Measurements from ENCODE around the gene CBX7.

CBX7 gene

GRCh38 chr22:39152511-39153219, at the start of gene CBX7:
Gene CBX7, minus strand, starts transcription at chr22:39152680. Its CDS starts 236 bp downstream, at chr22:39152444.
- peak; percentile 87 for DNase-seq

- DNase-seq: no peak
These were observed 45.1 kb upstream of the CBX7 start for GRCh38 chr22:39197578-39197977.

DNA sequence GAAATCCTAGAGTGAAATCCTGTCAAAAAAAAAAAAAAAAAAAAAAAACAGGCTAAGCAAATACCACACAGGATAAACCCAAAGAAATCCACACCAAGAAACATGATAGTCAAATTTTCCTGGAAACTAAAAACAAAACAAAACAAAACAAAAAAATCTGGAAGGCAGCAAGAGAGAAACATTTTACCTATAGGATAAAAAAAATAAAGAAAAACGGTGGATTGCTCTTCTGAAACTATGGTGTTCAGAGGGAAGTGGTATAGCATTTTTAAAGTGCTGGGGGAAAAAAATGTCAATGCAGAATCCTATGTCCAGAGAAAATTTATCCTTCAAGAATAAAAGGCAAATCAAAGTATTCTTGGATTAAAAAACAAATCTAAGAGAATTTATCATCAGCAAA, 41.6 kb upstream of the CBX7 start:
- no peak for DNase-seq

DNA sequence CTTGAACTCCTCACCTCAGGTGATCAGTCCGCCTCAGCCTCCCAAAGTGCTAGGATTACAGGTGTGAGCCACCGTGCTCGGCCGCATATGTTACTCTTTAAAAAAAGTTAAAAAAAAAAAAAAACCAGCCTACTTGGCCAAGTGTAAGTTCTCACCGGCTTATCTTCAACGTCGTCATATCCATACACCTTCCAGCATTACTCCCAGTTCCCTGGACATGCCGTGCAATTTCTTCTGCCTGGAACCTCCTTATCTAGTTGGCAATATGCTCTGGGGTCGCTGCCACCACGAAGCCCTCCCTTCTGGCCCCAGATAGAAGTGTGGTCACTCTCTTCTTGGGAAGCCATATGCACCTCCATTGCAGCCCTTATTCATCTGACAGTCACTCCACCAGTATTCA, 36.3 kb upstream of the CBX7 start:
- DNase-seq: no peak

DNA sequence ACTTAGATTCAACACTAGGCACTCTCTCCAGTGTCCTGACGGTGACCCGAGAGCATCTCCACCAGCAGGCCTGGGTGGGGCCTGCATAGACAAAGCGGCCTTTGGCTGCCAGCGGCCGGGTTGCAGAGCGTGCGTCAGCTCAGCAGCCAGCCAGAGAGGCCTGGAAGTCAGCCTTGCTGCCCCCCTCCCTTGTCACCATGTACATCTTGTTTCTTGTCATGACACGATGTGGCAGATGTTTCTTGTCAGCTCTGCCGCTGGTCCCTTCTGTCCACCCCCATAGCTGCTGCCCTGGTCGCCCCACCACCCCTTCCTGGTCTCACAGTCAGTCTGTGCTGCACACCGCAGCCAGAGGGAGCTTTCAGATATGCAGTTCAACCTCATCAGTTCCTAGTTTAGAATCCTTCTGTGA, 33.1 kb upstream of the CBX7 start:
- no peak for DNase-seq

DNA sequence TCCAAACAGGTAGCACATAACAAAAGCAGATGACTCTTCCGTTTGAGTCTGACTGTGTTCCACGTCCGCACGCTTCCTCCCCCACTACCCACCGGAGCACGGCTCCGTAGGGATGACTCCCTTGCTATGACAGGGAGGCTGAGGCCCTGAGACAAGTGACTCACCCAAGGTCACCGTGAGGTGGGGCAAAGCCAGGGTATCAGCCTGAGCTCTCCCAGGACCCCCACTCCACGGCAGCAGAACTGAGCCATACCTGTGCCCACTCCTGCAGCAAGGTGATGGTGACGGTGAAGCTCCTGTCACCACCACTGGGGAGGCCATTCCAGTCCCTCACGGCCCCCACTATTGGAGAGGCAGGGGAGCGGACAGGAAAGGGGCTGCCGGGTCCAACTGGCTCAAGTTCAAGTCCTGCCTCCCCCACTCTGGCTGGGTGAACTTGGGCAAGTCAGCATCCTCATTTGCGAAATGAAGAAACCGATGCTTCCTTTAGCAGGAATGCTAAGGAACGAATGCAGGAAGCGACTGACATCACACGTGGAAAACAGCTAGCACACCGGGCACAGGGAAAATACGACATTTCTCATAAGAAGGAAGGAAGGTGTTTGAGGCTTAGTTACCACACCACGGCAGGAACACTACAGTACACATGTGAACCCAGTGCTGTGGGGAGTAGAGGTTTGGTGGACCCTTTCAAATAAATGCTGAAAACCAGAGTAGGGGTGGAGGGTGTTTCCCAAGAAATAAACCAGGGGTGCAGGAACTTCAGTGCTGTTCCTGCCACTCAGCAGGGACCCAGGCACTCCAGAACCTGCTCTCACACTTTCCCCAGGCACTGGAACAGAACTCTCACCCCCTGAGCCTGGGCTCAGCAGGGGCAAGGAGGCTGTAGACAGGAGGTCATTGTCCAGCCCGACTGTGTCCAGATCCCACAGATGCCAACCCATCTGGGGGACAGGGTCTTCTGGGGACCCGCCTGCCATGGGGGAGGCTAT, 32.4 kb upstream of the CBX7 start:
- DNase-seq: no peak

- DNase-seq: no peak
These were observed 31.6 kb upstream of the CBX7 start for GRCh38 chr22:39183991-39184585.

GRCh38 chr22:39182478-39183030, 30.1 kb upstream of the CBX7 start:
- DNase-seq: no peak

DNA sequence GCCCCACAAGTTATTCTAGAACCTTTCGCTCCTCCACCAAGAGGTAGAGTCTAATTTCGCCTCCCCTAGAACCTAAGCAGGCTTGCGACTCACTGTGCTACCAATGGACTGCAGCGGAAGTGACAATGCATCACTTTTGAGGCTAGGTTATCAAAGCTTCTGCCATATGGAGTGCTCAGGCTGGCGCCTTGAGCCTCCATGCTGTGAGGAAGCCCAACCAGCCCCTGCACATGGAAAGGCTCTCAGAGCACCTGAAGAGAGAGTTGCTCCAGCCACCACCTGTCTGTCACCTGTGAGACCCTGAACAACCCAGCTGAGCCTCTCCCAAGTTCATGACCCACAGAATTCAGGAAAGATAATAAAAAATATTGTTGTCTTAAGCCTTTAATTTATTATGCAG, 29.3 kb upstream of the CBX7 start:
- no peak for DNase-seq

- no peak for DNase-seq
These were observed 28.9 kb upstream of the CBX7 start for GRCh38 chr22:39181356-39181755.

GRCh38 chr22:39179841-39180335, 27.4 kb upstream of the CBX7 start:
- DNase-seq: no peak

- DNase-seq: no peak
These were observed 26.9 kb upstream of the CBX7 start for GRCh38 chr22:39179401-39179827.

GRCh38 chr22:39178206-39179111, 26.0 kb upstream of the CBX7 start:
- no peak for DNase-seq

- DNase-seq: no peak
These were observed 25.3 kb upstream of the CBX7 start for GRCh38 chr22:39177791-39178190.

GRCh38 chr22:39177456-39177775, 24.9 kb upstream of the CBX7 start:
- no peak for DNase-seq

DNA sequence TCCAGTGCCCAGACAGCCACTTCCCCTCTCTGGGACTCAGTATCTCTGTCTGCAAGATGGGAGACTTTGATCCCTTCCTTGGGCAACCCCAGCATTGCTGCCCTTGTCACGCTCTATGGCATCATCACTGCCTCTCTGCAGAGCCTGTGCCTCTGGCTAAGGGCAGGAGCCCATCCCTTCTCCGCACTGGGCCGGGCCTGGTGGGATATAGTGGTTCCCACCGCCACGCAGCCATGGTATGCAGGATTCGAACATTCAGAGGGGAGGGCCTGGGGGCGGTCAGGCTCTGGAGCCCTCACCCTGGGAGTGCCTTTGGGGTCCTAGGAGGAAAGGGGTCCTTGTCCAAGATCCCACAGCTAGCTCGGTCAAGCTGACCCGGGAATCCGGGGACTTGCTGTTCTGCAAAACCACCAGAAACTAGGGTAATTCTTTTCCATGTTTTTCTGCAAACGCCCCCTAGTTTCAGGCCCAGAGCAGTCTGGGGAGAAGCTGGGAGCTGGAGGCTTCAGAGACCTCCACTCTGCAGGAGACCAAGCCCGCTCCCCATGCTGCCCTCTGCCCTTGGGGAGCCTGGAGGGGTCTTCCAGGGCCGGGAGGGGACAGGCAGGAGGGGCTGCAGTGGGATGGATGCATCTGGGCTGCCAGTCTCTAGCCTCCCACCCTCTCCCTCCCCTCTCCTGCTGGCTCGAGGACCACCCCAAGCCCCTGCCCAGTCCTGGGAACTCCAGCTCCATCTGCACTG, 24.4 kb upstream of the CBX7 start:
- no peak for DNase-seq

DNA sequence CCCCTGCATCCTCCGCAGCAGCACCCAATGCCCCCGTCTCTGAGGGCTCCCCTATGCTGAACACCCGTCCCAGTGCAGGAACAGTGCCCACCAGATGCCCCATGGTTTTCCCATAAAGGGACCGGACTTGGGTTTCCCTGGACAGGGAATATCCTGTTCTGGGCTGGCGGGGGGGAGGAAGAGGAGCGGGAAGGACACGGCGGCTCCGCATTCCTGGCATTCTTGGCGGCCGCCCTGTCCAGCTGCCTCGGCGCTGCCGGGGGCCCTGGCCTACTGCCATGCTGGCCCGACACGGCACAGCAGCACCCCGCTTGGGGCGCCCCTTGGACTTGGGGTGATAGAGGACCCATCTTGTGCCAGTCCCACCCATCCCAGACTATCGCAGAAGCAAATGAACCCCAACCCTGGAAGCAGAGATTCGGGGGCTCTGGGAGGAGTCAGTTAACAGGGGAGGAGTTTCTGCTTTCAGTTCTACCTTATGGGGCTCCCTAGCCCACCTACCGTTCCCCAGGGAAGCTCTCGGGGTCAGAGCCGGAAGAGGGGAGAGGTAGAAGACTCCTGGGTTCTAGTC, 23.7 kb upstream of the CBX7 start:
- DNase-seq: no peak

DNA sequence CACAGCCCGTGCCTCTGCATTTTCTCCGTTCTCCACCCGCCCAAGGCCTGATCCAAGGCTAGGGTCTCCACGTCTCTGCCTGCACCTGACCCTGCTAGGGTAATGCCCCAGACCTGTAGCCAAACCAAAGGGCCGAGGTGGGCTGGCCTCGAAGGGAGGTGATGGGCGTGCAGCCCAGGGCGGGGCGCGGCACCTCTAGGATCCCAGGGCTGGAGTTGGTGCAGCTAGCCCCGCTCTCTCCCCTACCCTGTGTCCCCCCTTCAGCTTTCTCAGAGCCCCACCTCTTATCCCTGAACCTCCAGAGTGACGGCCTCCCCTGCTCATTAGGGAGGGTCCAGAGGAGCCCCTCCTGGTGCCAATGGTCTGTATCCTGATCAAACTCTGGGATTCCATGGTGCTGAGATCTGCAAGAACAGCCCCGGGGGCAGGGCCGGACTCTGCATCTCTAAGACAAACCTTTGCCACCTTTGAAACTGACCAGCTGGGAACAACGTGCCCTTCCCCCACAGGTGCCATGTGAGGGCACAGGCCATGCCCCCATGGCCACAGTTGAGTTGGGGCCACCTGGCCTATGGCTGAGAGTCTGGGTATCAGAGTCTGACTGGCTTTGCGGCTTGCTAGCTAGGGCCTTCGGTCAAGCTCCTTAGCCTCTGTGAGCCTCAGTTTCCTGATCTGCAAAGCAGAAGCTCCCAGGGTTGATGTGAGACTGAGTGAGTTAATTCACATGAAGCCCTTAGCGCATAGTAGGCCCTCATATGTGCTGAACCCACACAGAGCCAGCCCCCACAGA, 23.1 kb upstream of the CBX7 start:
- DNase-seq: no peak

DNA sequence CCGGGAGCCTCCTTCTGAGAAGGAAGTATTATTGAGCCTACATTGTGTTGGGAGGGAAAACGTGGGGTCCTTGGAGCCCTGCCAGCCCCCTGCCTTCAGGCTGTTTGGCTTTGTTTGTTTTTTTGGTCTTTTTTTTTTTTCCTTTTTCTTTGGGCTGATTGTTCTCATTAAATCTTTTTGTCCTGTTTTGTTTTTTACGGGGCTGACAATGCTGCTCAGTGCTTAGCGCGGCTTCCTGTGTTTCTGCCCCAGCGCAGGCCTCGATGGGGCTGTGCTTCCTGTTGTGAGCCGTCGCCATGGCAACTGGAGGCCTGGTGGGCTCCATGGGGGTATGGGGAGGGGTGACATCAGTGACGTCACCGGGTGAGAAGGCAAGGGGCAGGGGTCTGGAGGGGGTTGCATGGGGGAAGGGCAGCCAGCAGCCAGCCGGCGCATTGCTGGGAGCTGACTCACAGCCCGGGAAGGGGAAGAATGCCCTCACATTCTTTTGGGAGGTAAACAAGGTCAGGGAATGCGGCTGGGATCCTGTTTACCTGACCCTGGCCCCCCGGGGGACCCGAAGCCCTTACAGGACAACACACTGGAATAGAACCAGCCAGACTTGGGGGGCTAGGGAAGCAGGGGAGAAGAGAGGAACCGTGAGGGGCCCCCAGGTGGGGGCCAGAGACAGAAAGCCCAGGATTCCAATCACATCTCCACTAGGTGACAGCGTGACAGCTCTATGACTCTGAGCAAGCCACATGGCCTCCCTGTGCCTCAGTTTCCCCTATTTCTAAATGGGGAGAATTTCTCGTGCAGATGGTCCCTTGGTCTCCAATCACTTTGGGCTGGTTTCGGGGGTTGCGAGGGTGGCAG, 22.2 kb upstream of the CBX7 start:
- peak; percentile 55 for DNase-seq
